Body of pancreas (tissue), 4 donors: ENCODE results near the gene GABRA5. TPM values are rescaled to one million over a fixed set of nuclear protein-coding genes. Genes with fewer than 3 reads are reported as not detected.

ENCODE experiments used
- ATAC-seq: fragments of 150-250 bp; one replicate; pipeline ENCODE4 v1.9.1; 2016
- DNase-seq, 4 donors: peaks; one replicate each; pipeline ENCODE4 v3.0.0-alpha.2; 2019
- H3K27ac ChIP-seq, 4 donors: fragments of 200-600 bp; sonication (generic); 1 replicate in 3 of 4; 2 replicates in 1 of 4; pipeline versions ENCODE4 v1.5.1 to v1.6.1; 2016 to 2019; ENCODE audit warnings: mild to moderate bottlenecking in 1 of 4, mixed read lengths in 1 of 4, moderate library complexity in 1 of 4
- H3K27me3 ChIP-seq, 2 donors: fragments of 200-600 bp; sonication (generic); one replicate each; pipeline ENCODE4 v1.6.0; 2016; ENCODE audit warnings: mild to moderate bottlenecking in 1 of 2
- H3K36me3 ChIP-seq, 2 donors: fragments of 200-600 bp; sonication (generic); replicated peaks in 1 of 2; 2 replicates each; pipeline ENCODE4 v1.5.1; 2016; ENCODE audit warnings: low read depth in 2 of 2; ENCODE audit not compliant: insufficient read depth in 1 of 2
- H3K4me1 ChIP-seq: fragments of 200-600 bp; sonication (generic); one replicate; pipeline ENCODE4 v1.6.0; 2016
- H3K4me3 ChIP-seq, 2 donors: fragments of 200-600 bp; sonication (generic); 1 replicate in 1 of 2; 2 replicates in 1 of 2; pipeline ENCODE4 v1.5.1; 2016 to 2019
- H3K9me3 ChIP-seq, 3 donors: fragments of 200-600 bp; sonication (generic); 1 replicate in 2 of 3; 2 replicates in 1 of 3; pipeline ENCODE4 v1.5.1; 2016
- POLR2A ChIP-seq, 3 donors: fragments of 450-650 bp; IDR thresholded peaks; one replicate each; pipeline ENCODE4 v1.6.1; 2016; ENCODE audit warnings: antibody characterized with exemption in 3 of 3, mild to moderate bottlenecking in 2 of 3
- WGBS, 2 donors: methylation state at CpG; one replicate each; pipeline ENCODE4 v1.1.5; 2017; 5-methylcytosine and 5-hydroxymethylcytosine counted together
- intact Hi-C: fragments of 100-400 bp; cut with DNase I; formaldehyde crosslinking; loops from one replicate; pipeline ENCODE4 v1.15.1; 2023
- total RNA-seq, 2 donors: library from RNA; depleted of rRNA; stranded (reverse); fragments of >200 nt; gene quantifications; one replicate each; pipeline ENCODE4 v1.1.0, GENCODE V29; 2016
- TF ChIP-seq, protein P1 (sequence below), 7 experiments: fragments of 450-650 bp in 4 of 7; fragments of 200-600 bp in 3 of 7; sonication (generic) in 3 of 7; IDR thresholded peaks; one replicate each; pipeline ENCODE4 v1.5.1; 2016 to 2019; ENCODE audit warnings: antibody characterized with exemption in 7 of 7

The GABRA5 gene
- total RNA-seq, 2 donors from 2014 or later, result 0.66 TPM; not detected in 1

GRCh38 chr15:26943866-26944265 is 77.0 kb downstream of the GABRA5 start:
- ATAC-seq (no peak), DNase-seq (no peak)
- no peak overlapping the region for H3K27ac ChIP-seq
- intact Hi-C loops, result no loop called here
- H3K9me3 ChIP-seq, result no peaks in the 10 kb centered on the region
- H3K27me3 ChIP-seq, result no peaks in the 10 kb centered on the region
- no peaks in the 10 kb centered on the region for H3K4me1 ChIP-seq
- WGBS, 2 donors, result 25 to 28% methylated on average over 8 of the region's 8 CpGs
- no peaks in the 10 kb centered on the region for H3K36me3 ChIP-seq
- TF ChIP-seq, protein P1, sequence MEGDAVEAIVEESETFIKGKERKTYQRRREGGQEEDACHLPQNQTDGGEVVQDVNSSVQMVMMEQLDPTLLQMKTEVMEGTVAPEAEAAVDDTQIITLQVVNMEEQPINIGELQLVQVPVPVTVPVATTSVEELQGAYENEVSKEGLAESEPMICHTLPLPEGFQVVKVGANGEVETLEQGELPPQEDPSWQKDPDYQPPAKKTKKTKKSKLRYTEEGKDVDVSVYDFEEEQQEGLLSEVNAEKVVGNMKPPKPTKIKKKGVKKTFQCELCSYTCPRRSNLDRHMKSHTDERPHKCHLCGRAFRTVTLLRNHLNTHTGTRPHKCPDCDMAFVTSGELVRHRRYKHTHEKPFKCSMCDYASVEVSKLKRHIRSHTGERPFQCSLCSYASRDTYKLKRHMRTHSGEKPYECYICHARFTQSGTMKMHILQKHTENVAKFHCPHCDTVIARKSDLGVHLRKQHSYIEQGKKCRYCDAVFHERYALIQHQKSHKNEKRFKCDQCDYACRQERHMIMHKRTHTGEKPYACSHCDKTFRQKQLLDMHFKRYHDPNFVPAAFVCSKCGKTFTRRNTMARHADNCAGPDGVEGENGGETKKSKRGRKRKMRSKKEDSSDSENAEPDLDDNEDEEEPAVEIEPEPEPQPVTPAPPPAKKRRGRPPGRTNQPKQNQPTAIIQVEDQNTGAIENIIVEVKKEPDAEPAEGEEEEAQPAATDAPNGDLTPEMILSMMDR (IDR thresholded peaks at IDR 0.05), result no peak
- TF ChIP-seq POLR2A (IDR thresholded peaks at IDR 0.05), result no peak
- H3K4me3 ChIP-seq, result no peak overlapping the region

- ATAC-seq (no peak), DNase-seq (no peak)
- no peaks in the 10 kb centered on the region for H3K9me3 ChIP-seq
- H3K27me3 ChIP-seq, result no peaks in the 10 kb centered on the region
- intact Hi-C loops, result no loop called here
- WGBS, 2 donors, result 67 to 68% methylated on average over 12 to 13 of the region's 13 CpGs
- no peaks in the 10 kb centered on the region for H3K36me3 ChIP-seq
- no peak overlapping the region for H3K27ac ChIP-seq
- H3K4me1 ChIP-seq, result no peaks in the 10 kb centered on the region
- H3K4me3 ChIP-seq, result no peak overlapping the region
- no peak for TF ChIP-seq POLR2A (IDR thresholded peaks at IDR 0.05)
- TF ChIP-seq, protein P1 (IDR thresholded peaks at IDR 0.05), result no peak
These were observed 78.2 kb downstream of the GABRA5 start for GRCh38 chr15:26945046-26945445.

DNA sequence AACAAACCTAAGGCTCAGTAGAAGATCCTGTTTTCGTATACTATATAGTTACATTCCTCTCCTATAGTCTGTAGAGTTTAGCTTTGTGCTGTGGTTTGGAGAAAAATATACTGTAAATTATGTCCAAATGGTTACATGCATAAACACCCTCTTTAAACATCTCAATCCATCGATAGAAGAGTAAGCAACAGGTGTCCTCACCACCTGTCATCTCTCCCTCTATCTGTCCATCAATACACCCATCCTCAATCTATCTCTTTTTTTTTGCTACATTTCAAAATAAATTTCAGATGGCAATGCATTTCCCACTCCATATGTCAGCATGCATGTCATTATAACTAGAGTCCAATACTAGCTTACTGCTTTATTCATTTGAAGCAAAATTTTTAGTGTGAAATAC is 83.1 kb downstream of the GABRA5 start:
- 39 to 54% methylated on average over 2 of the region's 2 CpGs for WGBS, 2 donors
- DNase-seq (no peak), ATAC-seq (no peak)
- TF ChIP-seq POLR2A (IDR thresholded peaks at IDR 0.05), result no peak
- TF ChIP-seq, protein P1 (IDR thresholded peaks at IDR 0.05), result no peak
- H3K27ac ChIP-seq, result no peak overlapping the region
- intact Hi-C loops, result no loop called here
- H3K4me1 ChIP-seq, result no peaks in the 10 kb centered on the region
- H3K4me3 ChIP-seq, result no peak overlapping the region
- H3K27me3 ChIP-seq, result no peaks in the 10 kb centered on the region
- H3K9me3 ChIP-seq, result peaks cover 0 to 10% (median 0%) of the 10 kb centered on the region in 3 donors
- no peaks in the 10 kb centered on the region for H3K36me3 ChIP-seq

DNA sequence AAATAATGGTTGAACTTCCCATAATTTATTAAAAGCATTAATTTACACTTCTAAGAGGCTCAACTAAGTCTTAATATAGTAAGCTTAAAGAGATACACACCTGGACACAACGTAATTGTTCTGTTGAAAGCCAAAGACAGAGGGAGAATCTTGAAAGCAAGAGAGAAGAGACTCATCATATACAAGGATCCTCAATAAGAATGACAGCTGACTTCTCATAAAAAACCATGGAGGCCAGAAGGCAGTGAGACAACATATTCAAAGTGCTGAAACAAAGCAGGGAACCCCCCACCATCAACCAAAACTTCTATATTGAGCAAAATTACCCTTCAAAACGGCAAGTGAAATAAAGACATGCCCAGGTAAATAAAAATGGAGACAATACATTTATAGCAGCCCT is 87.5 kb downstream of the GABRA5 start:
- H3K27me3 ChIP-seq, result no peaks in the 10 kb centered on the region
- H3K4me1 ChIP-seq, result no peaks in the 10 kb centered on the region
- peaks cover 0 to 10% (median 0%) of the 10 kb centered on the region in 3 donors for H3K9me3 ChIP-seq
- H3K4me3 ChIP-seq, result no peak overlapping the region
- 33 to 37% methylated on average over 2 of the region's 2 CpGs for WGBS, 2 donors
- no peak for ATAC-seq
- DNase-seq, result no peak
- no peaks in the 10 kb centered on the region for H3K36me3 ChIP-seq
- H3K27ac ChIP-seq, result no peak overlapping the region
- intact Hi-C loops, result no loop called here
- TF ChIP-seq POLR2A (IDR thresholded peaks at IDR 0.05), result no peak
- TF ChIP-seq, protein P1 (IDR thresholded peaks at IDR 0.05), result no peak

GRCh38 chr15:26967719-26968269 is 100.9 kb downstream of the GABRA5 start:
- TF ChIP-seq POLR2A (IDR thresholded peaks at IDR 0.05), result no peak
- TF ChIP-seq, protein P1 (IDR thresholded peaks at IDR 0.05), result no peak
- Histone ChIP-seq H3K4me3 (no peak overlapping the region), H3K4me1 (no peaks in the 10 kb centered on the region), H3K27me3 (no peaks in the 10 kb centered on the region), H3K36me3 (no peaks in the 10 kb centered on the region), H3K27ac (no peak overlapping the region), H3K9me3 (no peaks in the 10 kb centered on the region)
- WGBS, 2 donors, result 2 to 9% methylated on average over 27 to 48 of the region's 48 CpGs
- DNase-seq (no peak), ATAC-seq (no peak)
- intact Hi-C loops, result no loop called here
